Neutrophil (primary cell): ENCODE results near the gene PAK4.

Source experiments
- H3K27ac ChIP-seq: fragments of 200-600 bp; sonication (generic); 2 replicates; pipeline ENCODE4 v1.5.1; 2016; ENCODE audit warnings: mild to moderate bottlenecking, moderate library complexity
- H3K27me3 ChIP-seq: fragments of 200-600 bp; sonication (generic); 2 replicates; pipeline ENCODE4 v1.6.0; 2016; ENCODE audit warnings: mild to moderate bottlenecking
- H3K36me3 ChIP-seq: fragments of 200-600 bp; sonication (generic); 2 replicates; pipeline ENCODE4 v1.5.1; 2017
- H3K4me1 ChIP-seq, 2 experiments: fragments of 200-600 bp in 1 of 2; sonication (generic) in 1 of 2; 1 replicate in 1 of 2; 2 replicates in 1 of 2; pipeline versions ENCODE4 v1.5.1 to v1.6.1; 2013 to 2016; ENCODE audit warnings: low read depth in 1 of 2, low read length in 1 of 2, mild to moderate bottlenecking in 1 of 2, moderate library complexity in 1 of 2; ENCODE audit not compliant: control insufficient read depth in 1 of 2, insufficient read depth in 1 of 2
- H3K4me3 ChIP-seq, 2 experiments: fragments of 200-600 bp in 1 of 2; sonication (generic) in 1 of 2; 1 replicate in 1 of 2; 2 replicates in 1 of 2; pipeline ENCODE4 v1.5.1; 2013 to 2016; ENCODE audit warnings: low read depth in 1 of 2, low read length in 1 of 2, mild to moderate bottlenecking in 1 of 2, moderate library complexity in 1 of 2
- H3K9me3 ChIP-seq: fragments of 200-600 bp; sonication (generic); 2 replicates; pipeline ENCODE4 v1.5.1; 2016
- CTCF ChIP-seq: fragments of 200-600 bp; sonication (generic); IDR thresholded peaks from 2 replicates; pipeline ENCODE4 v1.5.1; 2016; ENCODE audit warnings: antibody characterized with exemption

PAK4 gene

GRCh38 chr19:39177736-39178135 lies 52.1 kb downstream of the PAK4 start:
- TF ChIP-seq CTCF = no peak
- Histone ChIP-seq H3K27ac (no peak overlapping the region), H3K4me1 (no peaks in the 10 kb centered on the region), H3K4me3 (no peak overlapping the region), H3K27me3 (no peaks in the 10 kb centered on the region), H3K36me3 (peaks cover 72% of the 10 kb centered on the region), H3K9me3 (no peaks in the 10 kb centered on the region)

GRCh38 chr19:39178296-39179006 lies 52.9 kb downstream of the PAK4 start:
- Histone ChIP-seq H3K36me3 (peaks cover 65% of the 10 kb centered on the region), H3K27ac (no peak overlapping the region)
- no peak for TF ChIP-seq CTCF

GRCh38 chr19:39179754-39180153 lies 54.2 kb downstream of the PAK4 start:
- Histone ChIP-seq H3K4me3 (no peak overlapping the region), H3K27ac (no peak overlapping the region), H3K36me3 (peaks cover 52% of the 10 kb centered on the region), H3K9me3 (no peaks in the 10 kb centered on the region), H3K27me3 (no peaks in the 10 kb centered on the region), H3K4me1 (no peaks in the 10 kb centered on the region)
- TF ChIP-seq CTCF = no peak

More at GRCh38 chr19:39178296-39179006, 52.9 kb downstream of the PAK4 start:
- H3K9me3 ChIP-seq = no peaks in the 10 kb centered on the region
- no peak overlapping the region for H3K4me3 ChIP-seq
- H3K4me1 ChIP-seq = no peaks in the 10 kb centered on the region
- H3K27me3 ChIP-seq = no peaks in the 10 kb centered on the region

- H3K27me3 ChIP-seq = no peaks in the 10 kb centered on the region
- no peak for TF ChIP-seq CTCF
- no peaks in the 10 kb centered on the region for H3K9me3 ChIP-seq
- H3K27ac ChIP-seq = no peak overlapping the region
- no peak overlapping the region for H3K4me3 ChIP-seq
- peaks cover 42% of the 10 kb centered on the region for H3K36me3 ChIP-seq
- no peaks in the 10 kb centered on the region for H3K4me1 ChIP-seq
These were observed 55.2 kb downstream of the PAK4 start for GRCh38 chr19:39180749-39181148.

- Histone ChIP-seq H3K27ac (no peak overlapping the region), H3K4me1 (no peaks in the 10 kb centered on the region), H3K9me3 (no peaks in the 10 kb centered on the region), H3K4me3 (no peak overlapping the region), H3K27me3 (no peaks in the 10 kb centered on the region), H3K36me3 (peaks cover 33% of the 10 kb centered on the region)
- TF ChIP-seq CTCF = no peak
These were observed 56.1 kb downstream of the PAK4 start for GRCh38 chr19:39181500-39182173.
